Ovary (tissue), 3 donors: ENCODE data around the gene MRPL4.

Experiments
- EP300 ChIP-seq: sonication (generic); formaldehyde crosslinking; IDR thresholded peaks from one replicate; pipeline ENCODE4 v1.6.1; 2017; ENCODE audit warnings: antibody characterized with exemption
- POLR2A ChIP-seq: fragments of 450-650 bp; IDR thresholded peaks from one replicate; pipeline ENCODE4 v1.6.1; 2017; ENCODE audit warnings: antibody characterized with exemption, mild to moderate bottlenecking, moderate library complexity
- TF ChIP-seq, protein P1 (sequence below), 3 donors: fragments of 450-650 bp in 2 of 3; fragments of 200-600 bp in 1 of 3; IDR thresholded peaks; one replicate each; pipeline versions ENCODE4 v1.5.1 to v1.8.0; 2016 to 2022; ENCODE audit warnings: antibody characterized with exemption in 3 of 3, mild to moderate bottlenecking in 1 of 3
- donor health status: DM: no; HTN: no; CAD: no.

GRCh38 chr19:10258080-10258710, 6.2 kb downstream of the MRPL4 start:
- TF ChIP-seq, protein P1, sequence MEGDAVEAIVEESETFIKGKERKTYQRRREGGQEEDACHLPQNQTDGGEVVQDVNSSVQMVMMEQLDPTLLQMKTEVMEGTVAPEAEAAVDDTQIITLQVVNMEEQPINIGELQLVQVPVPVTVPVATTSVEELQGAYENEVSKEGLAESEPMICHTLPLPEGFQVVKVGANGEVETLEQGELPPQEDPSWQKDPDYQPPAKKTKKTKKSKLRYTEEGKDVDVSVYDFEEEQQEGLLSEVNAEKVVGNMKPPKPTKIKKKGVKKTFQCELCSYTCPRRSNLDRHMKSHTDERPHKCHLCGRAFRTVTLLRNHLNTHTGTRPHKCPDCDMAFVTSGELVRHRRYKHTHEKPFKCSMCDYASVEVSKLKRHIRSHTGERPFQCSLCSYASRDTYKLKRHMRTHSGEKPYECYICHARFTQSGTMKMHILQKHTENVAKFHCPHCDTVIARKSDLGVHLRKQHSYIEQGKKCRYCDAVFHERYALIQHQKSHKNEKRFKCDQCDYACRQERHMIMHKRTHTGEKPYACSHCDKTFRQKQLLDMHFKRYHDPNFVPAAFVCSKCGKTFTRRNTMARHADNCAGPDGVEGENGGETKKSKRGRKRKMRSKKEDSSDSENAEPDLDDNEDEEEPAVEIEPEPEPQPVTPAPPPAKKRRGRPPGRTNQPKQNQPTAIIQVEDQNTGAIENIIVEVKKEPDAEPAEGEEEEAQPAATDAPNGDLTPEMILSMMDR (IDR thresholded peaks at IDR 0.05): no peak
- TF ChIP-seq POLR2A: no peak
- TF ChIP-seq EP300: no peak
